Stimulated activated naive CD8-positive, alpha-beta T cell treated with anti-CD3 and anti-CD28 coated beads, Interleukin-15, Interleukin-2, amounts not matched to agents 100 ng/mL and 50 ng/mL, for 24 hours (primary cell): ENCODE results near the gene TRAPPC2.

ENCODE experiments used
- H3K27ac Mint-ChIP-seq: one replicate; pipeline ENCODE4 v1.8.0; 2021; ENCODE audit warnings: mild to moderate bottlenecking, mixed read lengths
- H3K27me3 Mint-ChIP-seq: one replicate; pipeline ENCODE4 v1.8.0; 2021; ENCODE audit warnings: mixed read lengths
- H3K36me3 Mint-ChIP-seq: one replicate; pipeline ENCODE4 v1.8.0; 2021; ENCODE audit warnings: low read depth, mixed read lengths
- H3K4me1 Mint-ChIP-seq: one replicate; pipeline ENCODE4 v1.8.0; 2021; ENCODE audit warnings: low read depth, mixed read lengths
- H3K4me3 Mint-ChIP-seq: one replicate; pipeline ENCODE4 v1.8.0; 2021; ENCODE audit warnings: mild to moderate bottlenecking, mixed read lengths
- H3K9me3 Mint-ChIP-seq: one replicate; pipeline ENCODE4 v1.8.0; 2021; ENCODE audit warnings: mixed read lengths

Gene TRAPPC2

GRCh38 chrX:13734278-13735172, at the start of gene TRAPPC2, which contains the start of gene OFD1:
Gene TRAPPC2 (minus strand): TSS chrX:13734620. CDS start chrX:13719963, 14,657 bp downstream.
Gene OFD1 (plus strand): TSS chrX:13734748. CDS start chrX:13735072, 324 bp downstream.
- H3K36me3 Mint-ChIP-seq = peaks cover 39% of the 10 kb centered on the region
- H3K4me1 Mint-ChIP-seq = peaks cover 55% of the 10 kb centered on the region
- H3K9me3 Mint-ChIP-seq = no peaks in the 10 kb centered on the region
- peak within 1 kb of the TSS; percentile 97 for H3K27ac Mint-ChIP-seq
- H3K27me3 Mint-ChIP-seq = no peaks in the 10 kb centered on the region
- peak within 1 kb of the TSS; percentile 94 for H3K4me3 Mint-ChIP-seq

DNA sequence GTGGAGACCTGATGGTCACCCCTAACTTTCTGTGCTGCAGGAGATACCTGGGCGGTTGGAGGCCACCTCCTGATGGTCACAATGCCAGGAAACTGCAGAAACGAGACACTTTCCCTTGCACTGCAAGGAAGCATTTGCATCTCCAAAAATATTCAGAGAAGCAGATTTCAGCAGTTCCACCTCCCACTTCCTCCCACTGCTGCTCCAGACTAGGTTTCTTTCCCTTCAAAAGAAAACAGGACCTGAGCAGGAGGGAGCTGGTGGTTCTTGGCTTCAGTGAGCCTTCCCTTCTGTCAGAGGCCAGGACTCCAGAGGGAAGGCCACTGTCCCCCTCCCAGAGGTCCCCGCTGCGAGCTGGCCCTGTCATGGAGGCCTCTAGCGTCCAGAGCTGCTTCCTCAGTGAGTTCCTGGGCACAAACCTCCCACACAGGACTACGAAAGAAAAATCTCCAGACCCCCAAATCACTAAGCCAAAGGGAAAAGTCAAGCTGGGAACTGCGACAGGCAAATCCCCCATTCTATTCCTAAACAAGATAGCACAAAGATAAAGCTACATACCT, 46.5 kb upstream of the TRAPPC2 start:
- no peak overlapping the region for H3K4me3 Mint-ChIP-seq
- H3K36me3 Mint-ChIP-seq = no peaks in the 10 kb centered on the region
- H3K27ac Mint-ChIP-seq = no peak overlapping the region
- no peaks in the 10 kb centered on the region for H3K27me3 Mint-ChIP-seq
- H3K9me3 Mint-ChIP-seq = no peaks in the 10 kb centered on the region
- H3K4me1 Mint-ChIP-seq = peaks cover 6% of the 10 kb centered on the region

- H3K27me3 Mint-ChIP-seq = no peaks in the 10 kb centered on the region
- H3K4me1 Mint-ChIP-seq = peaks cover 6% of the 10 kb centered on the region
- H3K36me3 Mint-ChIP-seq = peaks cover 8% of the 10 kb centered on the region
- H3K4me3 Mint-ChIP-seq = no peak overlapping the region
- peak overlapping the region; percentile 45 for H3K27ac Mint-ChIP-seq
- H3K9me3 Mint-ChIP-seq = no peaks in the 10 kb centered on the region
These were observed 44.5 kb upstream of the TRAPPC2 start for GRCh38 chrX:13778916-13779315.

DNA sequence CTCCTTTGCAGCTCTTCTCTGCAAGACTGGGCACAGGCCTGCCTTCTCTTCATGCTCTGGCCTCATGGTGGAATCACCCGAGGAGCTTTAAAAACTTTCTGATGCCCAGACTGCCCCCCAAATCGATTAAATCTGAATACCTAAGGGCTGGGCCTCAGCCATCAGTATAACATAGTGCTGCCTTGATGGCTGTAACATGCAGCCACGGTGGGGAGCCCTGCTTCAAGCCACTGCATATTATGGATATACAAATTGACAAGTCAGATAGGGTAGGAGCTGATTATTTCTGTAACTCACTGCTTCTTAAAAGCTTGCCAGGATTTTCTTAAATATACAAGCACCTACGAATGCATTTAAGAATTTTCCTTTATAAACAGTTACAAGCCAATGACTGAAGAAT, 42.0 kb upstream of the TRAPPC2 start:
- H3K27ac Mint-ChIP-seq = no peak overlapping the region
- peaks cover 24% of the 10 kb centered on the region for H3K36me3 Mint-ChIP-seq
- no peaks in the 10 kb centered on the region for H3K27me3 Mint-ChIP-seq
- no peaks in the 10 kb centered on the region for H3K9me3 Mint-ChIP-seq
- no peak overlapping the region for H3K4me3 Mint-ChIP-seq
- peaks cover 6% of the 10 kb centered on the region for H3K4me1 Mint-ChIP-seq

DNA sequence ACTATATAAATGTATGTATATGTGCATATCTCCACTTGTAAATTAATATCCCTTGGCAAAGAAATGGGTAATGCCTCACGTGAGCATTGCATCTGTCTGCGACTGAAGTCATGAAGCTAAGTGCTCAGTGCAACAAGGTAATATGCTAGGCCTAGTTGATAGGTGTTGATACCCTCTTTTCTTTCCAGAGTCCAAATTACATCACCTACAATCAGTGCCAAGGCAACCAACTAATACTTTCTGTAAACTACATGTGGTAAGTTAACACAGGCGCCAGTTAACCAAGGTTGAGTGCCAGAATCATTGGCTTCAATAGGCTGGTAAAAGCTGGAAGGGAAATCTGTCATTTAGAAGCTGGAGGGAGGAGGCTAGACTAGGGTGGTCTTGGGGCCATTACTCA, 41.4 kb upstream of the TRAPPC2 start:
- Mint-ChIP-seq H3K9me3 (no peaks in the 10 kb centered on the region), H3K4me1 (peaks cover 6% of the 10 kb centered on the region), H3K27me3 (no peaks in the 10 kb centered on the region), H3K27ac (no peak overlapping the region), H3K4me3 (no peak overlapping the region), H3K36me3 (peaks cover 24% of the 10 kb centered on the region)

DNA sequence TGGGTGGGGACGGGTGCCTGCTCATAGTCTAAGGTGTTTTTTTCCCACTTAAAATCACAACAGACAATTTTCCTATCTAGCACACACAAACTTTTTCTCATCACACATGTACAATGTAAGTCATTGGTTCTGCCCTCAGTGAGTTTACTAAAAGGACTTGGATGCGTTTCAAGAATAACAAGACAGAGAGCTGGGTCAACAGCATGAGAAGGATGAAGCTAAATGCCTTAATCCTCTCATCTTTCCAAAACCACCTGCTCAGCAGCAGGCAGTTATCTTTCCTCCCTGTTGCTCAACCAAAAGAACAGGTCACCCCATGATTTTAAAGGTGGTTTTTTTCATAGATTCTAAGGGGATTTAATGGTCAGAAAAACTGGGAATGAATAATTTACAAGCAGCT, 40.3 kb upstream of the TRAPPC2 start:
- Mint-ChIP-seq H3K4me1 (peaks cover 6% of the 10 kb centered on the region), H3K4me3 (no peak overlapping the region), H3K9me3 (no peaks in the 10 kb centered on the region), H3K27me3 (no peaks in the 10 kb centered on the region), H3K27ac (no peak overlapping the region), H3K36me3 (peaks cover 33% of the 10 kb centered on the region)

DNA sequence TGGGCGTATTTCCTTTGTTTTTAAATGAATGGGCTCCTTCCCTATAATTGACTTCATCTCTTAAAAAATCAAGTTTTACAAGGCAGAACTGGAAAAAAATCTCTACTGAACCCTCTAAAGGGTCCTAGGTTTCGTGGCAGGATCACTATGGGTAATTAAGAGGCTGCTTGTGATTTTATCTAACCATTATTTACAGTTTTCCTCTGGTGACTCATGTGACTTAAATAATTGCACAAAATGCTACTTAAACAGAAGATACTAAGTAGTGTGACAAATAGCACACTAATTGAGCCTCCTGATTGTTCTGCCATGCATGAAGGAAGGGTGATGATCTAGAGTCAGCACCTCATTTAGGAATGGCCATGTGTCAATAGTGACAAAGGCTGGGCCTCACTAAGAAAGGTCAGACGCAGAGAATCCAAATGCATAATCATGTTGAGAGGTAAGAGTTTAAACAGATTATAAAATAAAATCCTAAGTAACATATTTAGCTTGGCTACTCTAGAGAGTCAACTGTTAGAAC, 35.7 kb upstream of the TRAPPC2 start:
- Mint-ChIP-seq H3K4me1 (no peaks in the 10 kb centered on the region), H3K9me3 (no peaks in the 10 kb centered on the region), H3K27me3 (no peaks in the 10 kb centered on the region), H3K4me3 (no peak overlapping the region), H3K36me3 (peaks cover 66% of the 10 kb centered on the region), H3K27ac (no peak overlapping the region)

GRCh38 chrX:13768939-13769338, 34.5 kb upstream of the TRAPPC2 start:
- Mint-ChIP-seq H3K9me3 (no peaks in the 10 kb centered on the region), H3K4me1 (peaks cover 2% of the 10 kb centered on the region), H3K27ac (no peak overlapping the region), H3K27me3 (no peaks in the 10 kb centered on the region), H3K4me3 (no peak overlapping the region), H3K36me3 (peaks cover 59% of the 10 kb centered on the region)

- H3K27me3 Mint-ChIP-seq = no peaks in the 10 kb centered on the region
- H3K36me3 Mint-ChIP-seq = peaks cover 50% of the 10 kb centered on the region
- peaks cover 11% of the 10 kb centered on the region for H3K4me1 Mint-ChIP-seq
- H3K9me3 Mint-ChIP-seq = no peaks in the 10 kb centered on the region
- H3K27ac Mint-ChIP-seq = no peak overlapping the region
- no peak overlapping the region for H3K4me3 Mint-ChIP-seq
These were observed 30.3 kb upstream of the TRAPPC2 start for GRCh38 chrX:13764765-13765164.

DNA sequence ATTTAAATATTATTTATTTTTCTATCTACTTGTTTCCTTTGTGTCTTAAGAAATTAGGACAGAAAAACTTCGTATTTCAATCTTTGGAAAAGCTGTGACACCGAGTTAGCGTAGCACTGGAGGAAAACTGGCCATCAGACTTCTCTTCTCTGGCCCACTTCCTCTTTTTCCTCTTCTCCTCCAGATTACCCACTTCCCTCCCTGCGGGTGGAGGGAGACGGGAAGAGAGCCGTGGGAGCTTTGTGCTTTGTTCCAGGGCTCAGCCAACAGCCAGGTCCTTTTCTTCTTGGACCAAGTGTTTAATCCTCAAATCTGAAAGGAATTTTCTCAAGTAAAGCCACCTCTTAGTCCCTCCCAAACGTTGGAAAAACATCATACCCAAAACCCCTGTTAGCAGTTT, 29.9 kb upstream of the TRAPPC2 start:
- Mint-ChIP-seq H3K9me3 (no peaks in the 10 kb centered on the region), H3K36me3 (peaks cover 47% of the 10 kb centered on the region), H3K4me1 (peaks cover 13% of the 10 kb centered on the region), H3K27me3 (no peaks in the 10 kb centered on the region), H3K4me3 (no peak overlapping the region), H3K27ac (no peak overlapping the region)

- Mint-ChIP-seq H3K4me1 (peaks cover 19% of the 10 kb centered on the region), H3K4me3 (no peak overlapping the region), H3K27ac (no peak overlapping the region), H3K36me3 (peaks cover 45% of the 10 kb centered on the region), H3K27me3 (no peaks in the 10 kb centered on the region), H3K9me3 (no peaks in the 10 kb centered on the region)
These were observed 29.1 kb upstream of the TRAPPC2 start for GRCh38 chrX:13763489-13763888.

DNA sequence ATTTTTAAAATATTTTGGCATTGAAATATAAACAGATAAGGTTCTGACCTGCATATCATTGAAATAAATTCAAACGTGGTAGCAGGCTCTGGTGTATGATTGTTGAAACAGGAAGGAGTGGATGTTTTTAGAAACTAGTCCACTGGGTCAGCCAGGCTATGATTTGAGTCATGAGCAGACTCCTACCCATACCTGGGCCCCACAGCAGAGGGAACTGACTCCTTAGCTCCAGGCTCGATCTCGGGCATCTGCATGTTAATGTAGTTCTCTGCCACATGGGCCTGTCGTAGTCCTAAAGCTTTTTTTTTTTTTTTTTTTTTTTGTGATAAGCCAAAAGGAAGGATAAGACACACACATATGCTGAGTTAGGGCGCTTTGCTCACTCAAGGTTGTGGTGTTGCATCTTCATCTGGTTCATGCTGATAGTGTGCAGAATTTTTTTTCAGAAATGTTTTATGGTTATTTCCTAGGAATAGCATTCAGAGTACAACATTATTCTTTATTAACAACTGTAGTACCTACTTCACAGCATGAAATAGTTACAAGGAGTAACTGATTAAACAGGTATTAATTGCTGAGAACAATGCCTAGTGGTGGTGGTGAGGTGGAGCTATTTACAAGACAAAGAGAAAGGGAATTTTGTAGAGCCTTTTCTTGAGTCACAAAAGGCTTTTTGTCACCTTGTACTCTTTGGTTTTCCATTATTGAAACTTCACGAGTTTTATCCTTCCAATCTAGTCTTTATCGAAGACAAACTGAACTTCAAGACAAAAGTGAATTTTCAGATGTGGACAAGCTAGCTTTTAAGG, 27.4 kb upstream of the TRAPPC2 start:
- Mint-ChIP-seq H3K27ac (no peak overlapping the region), H3K9me3 (no peaks in the 10 kb centered on the region), H3K27me3 (no peaks in the 10 kb centered on the region), H3K36me3 (peaks cover 51% of the 10 kb centered on the region), H3K4me3 (no peak overlapping the region), H3K4me1 (peaks cover 19% of the 10 kb centered on the region)

DNA sequence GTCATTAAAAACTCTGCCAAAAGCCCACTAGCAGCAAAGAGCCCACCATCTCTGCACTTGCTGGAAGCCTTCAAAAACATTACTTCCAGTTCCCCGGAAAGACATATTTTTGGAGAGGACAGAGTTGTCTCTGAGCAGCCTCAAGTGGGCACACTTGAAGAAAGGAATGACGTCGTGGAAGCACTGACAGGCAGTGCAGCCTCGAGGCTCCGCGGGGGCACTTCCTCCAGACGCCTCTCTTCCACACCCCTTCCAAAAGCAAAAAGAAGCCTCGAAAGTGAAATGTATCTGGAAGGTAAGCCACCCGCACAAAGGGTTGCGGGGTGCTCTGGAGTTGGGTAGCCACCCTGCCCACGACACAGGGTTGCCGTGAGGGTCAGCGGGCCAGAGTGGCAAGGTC, 26.0 kb upstream of the TRAPPC2 start:
- H3K4me1 Mint-ChIP-seq = peaks cover 21% of the 10 kb centered on the region
- H3K4me3 Mint-ChIP-seq = no peak overlapping the region
- peaks cover 39% of the 10 kb centered on the region for H3K36me3 Mint-ChIP-seq
- no peaks in the 10 kb centered on the region for H3K27me3 Mint-ChIP-seq
- no peak overlapping the region for H3K27ac Mint-ChIP-seq
- no peaks in the 10 kb centered on the region for H3K9me3 Mint-ChIP-seq

DNA sequence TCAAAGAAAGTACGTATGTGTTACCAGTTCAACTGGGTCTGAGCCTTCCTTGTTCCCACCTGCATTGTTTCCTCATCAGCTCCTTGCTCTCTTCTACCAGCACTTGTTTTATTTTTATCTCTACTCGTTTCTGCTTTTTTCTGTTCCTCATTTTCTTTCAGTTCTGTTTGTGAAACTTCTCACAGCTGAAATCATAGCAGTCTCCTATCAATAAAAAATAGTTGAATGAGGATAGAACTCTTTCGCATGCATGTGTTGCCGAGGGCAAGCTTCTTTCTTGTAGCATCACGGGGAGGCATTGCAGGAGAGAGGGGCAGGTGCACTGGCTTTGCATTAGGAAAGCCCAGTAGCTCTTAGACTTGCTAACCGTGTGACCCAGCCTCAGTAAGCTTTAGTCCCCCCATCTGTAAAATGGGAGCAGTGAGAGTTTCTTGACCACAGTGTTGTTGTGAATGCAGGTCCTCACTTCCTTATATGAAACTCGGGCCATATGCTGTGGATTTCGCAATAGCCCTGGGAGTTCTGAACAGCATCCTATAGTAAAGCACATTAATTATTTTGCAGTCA, 24.8 kb upstream of the TRAPPC2 start:
- Mint-ChIP-seq H3K27ac (peak overlapping the region; percentile 82), H3K9me3 (no peaks in the 10 kb centered on the region), H3K4me1 (peaks cover 25% of the 10 kb centered on the region), H3K36me3 (peaks cover 35% of the 10 kb centered on the region), H3K27me3 (no peaks in the 10 kb centered on the region), H3K4me3 (no peak overlapping the region)
